Ovary (tissue), 3 donors: Measurements from ENCODE around the gene DPYSL3.

Experiments used
- POLR2A ChIP-seq: fragments of 450-650 bp; IDR thresholded peaks from one replicate; pipeline ENCODE4 v1.6.1; 2017; ENCODE audit warnings: antibody characterized with exemption, mild to moderate bottlenecking, moderate library complexity
- TF ChIP-seq, protein P1 (sequence below), 3 donors: fragments of 450-650 bp in 2 of 3; fragments of 200-600 bp in 1 of 3; IDR thresholded peaks; one replicate each; pipeline versions ENCODE4 v1.5.1 to v1.8.0; 2016 to 2022; ENCODE audit warnings: antibody characterized with exemption in 3 of 3, mild to moderate bottlenecking in 1 of 3
- donor health status: DM: no; HTN: no; CAD: no.

DNA sequence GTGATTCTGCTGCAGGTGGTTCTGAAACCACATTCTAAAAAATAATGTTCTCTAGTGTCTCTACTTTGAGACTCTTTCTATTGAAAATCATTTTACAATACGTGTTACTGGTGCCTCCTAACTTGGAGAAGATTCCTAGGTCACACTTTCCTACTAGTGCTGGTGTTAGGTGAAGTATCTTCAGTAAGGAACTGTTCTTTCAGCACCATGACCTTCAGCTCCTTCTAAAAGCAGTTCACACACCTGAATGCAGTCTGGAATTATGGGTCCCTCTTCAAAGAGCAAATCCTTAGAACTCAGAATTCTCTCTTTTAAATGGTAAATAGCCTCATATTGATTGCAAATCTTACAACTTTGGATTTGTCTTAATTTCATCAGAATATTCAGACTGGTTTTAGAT lies 10.6 kb upstream of the DPYSL3 start:
- TF ChIP-seq, protein P1, sequence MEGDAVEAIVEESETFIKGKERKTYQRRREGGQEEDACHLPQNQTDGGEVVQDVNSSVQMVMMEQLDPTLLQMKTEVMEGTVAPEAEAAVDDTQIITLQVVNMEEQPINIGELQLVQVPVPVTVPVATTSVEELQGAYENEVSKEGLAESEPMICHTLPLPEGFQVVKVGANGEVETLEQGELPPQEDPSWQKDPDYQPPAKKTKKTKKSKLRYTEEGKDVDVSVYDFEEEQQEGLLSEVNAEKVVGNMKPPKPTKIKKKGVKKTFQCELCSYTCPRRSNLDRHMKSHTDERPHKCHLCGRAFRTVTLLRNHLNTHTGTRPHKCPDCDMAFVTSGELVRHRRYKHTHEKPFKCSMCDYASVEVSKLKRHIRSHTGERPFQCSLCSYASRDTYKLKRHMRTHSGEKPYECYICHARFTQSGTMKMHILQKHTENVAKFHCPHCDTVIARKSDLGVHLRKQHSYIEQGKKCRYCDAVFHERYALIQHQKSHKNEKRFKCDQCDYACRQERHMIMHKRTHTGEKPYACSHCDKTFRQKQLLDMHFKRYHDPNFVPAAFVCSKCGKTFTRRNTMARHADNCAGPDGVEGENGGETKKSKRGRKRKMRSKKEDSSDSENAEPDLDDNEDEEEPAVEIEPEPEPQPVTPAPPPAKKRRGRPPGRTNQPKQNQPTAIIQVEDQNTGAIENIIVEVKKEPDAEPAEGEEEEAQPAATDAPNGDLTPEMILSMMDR (IDR thresholded peaks at IDR 0.05), result no peak
- TF ChIP-seq POLR2A, result no peak
